ENCODE results near the gene CATSPERD. TPM values are rescaled to one million over a fixed set of nuclear protein-coding genes. Genes with fewer than 3 reads are reported as not detected.

CATSPERD gene
- total RNA-seq, 1 donor from 2014 or later, result not detected

- H3K27ac Mint-ChIP-seq, result no peak overlapping the region
- TF ChIP-seq, protein P1, sequence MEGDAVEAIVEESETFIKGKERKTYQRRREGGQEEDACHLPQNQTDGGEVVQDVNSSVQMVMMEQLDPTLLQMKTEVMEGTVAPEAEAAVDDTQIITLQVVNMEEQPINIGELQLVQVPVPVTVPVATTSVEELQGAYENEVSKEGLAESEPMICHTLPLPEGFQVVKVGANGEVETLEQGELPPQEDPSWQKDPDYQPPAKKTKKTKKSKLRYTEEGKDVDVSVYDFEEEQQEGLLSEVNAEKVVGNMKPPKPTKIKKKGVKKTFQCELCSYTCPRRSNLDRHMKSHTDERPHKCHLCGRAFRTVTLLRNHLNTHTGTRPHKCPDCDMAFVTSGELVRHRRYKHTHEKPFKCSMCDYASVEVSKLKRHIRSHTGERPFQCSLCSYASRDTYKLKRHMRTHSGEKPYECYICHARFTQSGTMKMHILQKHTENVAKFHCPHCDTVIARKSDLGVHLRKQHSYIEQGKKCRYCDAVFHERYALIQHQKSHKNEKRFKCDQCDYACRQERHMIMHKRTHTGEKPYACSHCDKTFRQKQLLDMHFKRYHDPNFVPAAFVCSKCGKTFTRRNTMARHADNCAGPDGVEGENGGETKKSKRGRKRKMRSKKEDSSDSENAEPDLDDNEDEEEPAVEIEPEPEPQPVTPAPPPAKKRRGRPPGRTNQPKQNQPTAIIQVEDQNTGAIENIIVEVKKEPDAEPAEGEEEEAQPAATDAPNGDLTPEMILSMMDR (IDR thresholded peaks at IDR 0.05), result no peak
- H3K4me1 Mint-ChIP-seq, result peaks cover 8% of the 10 kb centered on the region
- ATAC-seq (ENCODE audit: low read depth) (no peak), DNase-seq (no peak)
- intact Hi-C loops (cut with micrococcal nuclease), result no loop called here
- CTCF ChIA-PET, result interaction anchor here (1.2 kb wide), 1 partner anchor 9 kb away, joined by 3 read pairs; no protein-coding TSS in a partner anchor
- POLR2A ChIA-PET, result no interaction called here
- H3K4me3 Mint-ChIP-seq, result no peak overlapping the region
- H3K36me3 Mint-ChIP-seq (ENCODE audit: low read depth), result peaks cover 7% of the 10 kb centered on the region
- peaks cover 12% of the 10 kb centered on the region for H3K27me3 Mint-ChIP-seq
- no peaks in the 10 kb centered on the region for H3K9me3 Mint-ChIP-seq
These were observed 75.0 kb downstream of the CATSPERD start for GRCh38 chr19:5795382-5795919.

DNA sequence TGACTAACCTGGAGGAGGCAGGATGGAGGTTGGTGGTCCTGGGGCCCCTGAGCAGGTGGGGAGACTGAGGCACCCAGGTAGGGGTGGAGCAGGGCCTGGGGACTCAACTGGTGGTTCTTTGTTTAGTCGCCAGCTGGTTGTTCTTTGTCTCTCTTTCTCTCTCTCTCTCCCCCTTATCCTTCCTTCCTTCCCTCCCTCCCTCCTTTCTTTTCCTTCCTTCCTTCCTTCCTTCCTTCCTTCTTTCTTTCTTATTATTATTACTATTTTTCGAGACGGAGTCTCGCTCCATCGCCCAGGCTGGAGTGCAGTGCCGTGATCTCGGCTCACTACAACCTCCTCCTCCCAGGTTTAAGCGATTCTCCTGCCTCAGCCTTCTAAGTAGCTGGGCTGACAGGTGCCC, 77.8 kb downstream of the CATSPERD start:
- CTCF ChIA-PET, result interaction anchor here (0.6 kb wide), 1 partner anchor 1017 kb away, joined by 3 read pairs; no protein-coding TSS in a partner anchor
- Mint-ChIP-seq H3K36me3 (ENCODE audit: low read depth) (no peaks in the 10 kb centered on the region), H3K4me3 (no peak overlapping the region), H3K27ac (no peak overlapping the region), H3K27me3 (peaks cover 25% of the 10 kb centered on the region), H3K4me1 (peaks cover 9% of the 10 kb centered on the region), H3K9me3 (no peaks in the 10 kb centered on the region)
- TF ChIP-seq, protein P1 (IDR thresholded peaks at IDR 0.05), result no peak
- POLR2A ChIA-PET, result no interaction called here
- ATAC-seq (ENCODE audit: low read depth), result no peak
- DNase-seq, result no peak
- intact Hi-C loops (cut with micrococcal nuclease), result no loop called here

- H3K9me3 Mint-ChIP-seq, result no peaks in the 10 kb centered on the region
These were observed 79.1 kb downstream of the CATSPERD start for GRCh38 chr19:5799247-5800241.

GRCh38 chr19:5800361-5801270, 80.2 kb downstream of the CATSPERD start:
- CTCF ChIA-PET, result no interaction called here
- H3K4me3 Mint-ChIP-seq, result no peak overlapping the region
- no peak overlapping the region for H3K27ac Mint-ChIP-seq
- TF ChIP-seq, protein P1 (IDR thresholded peaks at IDR 0.05), result no peak
- H3K4me1 Mint-ChIP-seq, result peaks cover 24% of the 10 kb centered on the region
- H3K9me3 Mint-ChIP-seq, result no peaks in the 10 kb centered on the region
- H3K27me3 Mint-ChIP-seq, result peaks cover 29% of the 10 kb centered on the region
- DNase-seq, result no peak
- intact Hi-C loops (cut with micrococcal nuclease), result no loop called here
- POLR2A ChIA-PET, result no interaction called here
- ATAC-seq (ENCODE audit: low read depth), result no peak
- H3K36me3 Mint-ChIP-seq (ENCODE audit: low read depth), result no peaks in the 10 kb centered on the region

More at GRCh38 chr19:5799247-5800241, 79.1 kb downstream of the CATSPERD start:
- DNase-seq (no peak), ATAC-seq (ENCODE audit: low read depth) (no peak)
- CTCF ChIA-PET, result no interaction called here
- Mint-ChIP-seq H3K36me3 (ENCODE audit: low read depth) (no peaks in the 10 kb centered on the region), H3K4me1 (peaks cover 21% of the 10 kb centered on the region), H3K27me3 (peaks cover 29% of the 10 kb centered on the region), H3K4me3 (no peak overlapping the region), H3K27ac (no peak overlapping the region)
- POLR2A ChIA-PET, result no interaction called here
- TF ChIP-seq, protein P1 (IDR thresholded peaks at IDR 0.05), result no peak
- intact Hi-C loops (cut with micrococcal nuclease), result no loop called here
